CD4-positive, alpha-beta T cell treated with Interferon alpha-2 for 1 hour (primary cell): ENCODE results near the gene EFCAB6.

Experiments used
- DNase-seq, 2 donors: peaks; one replicate each; pipeline ENCODE4 v3.0.0-alpha.2; 2020 to 2022

EFCAB6 gene

GRCh38 chr22:43633631-43634285 lies 178.3 kb downstream of the EFCAB6 start:
- no peak for DNase-seq

DNA sequence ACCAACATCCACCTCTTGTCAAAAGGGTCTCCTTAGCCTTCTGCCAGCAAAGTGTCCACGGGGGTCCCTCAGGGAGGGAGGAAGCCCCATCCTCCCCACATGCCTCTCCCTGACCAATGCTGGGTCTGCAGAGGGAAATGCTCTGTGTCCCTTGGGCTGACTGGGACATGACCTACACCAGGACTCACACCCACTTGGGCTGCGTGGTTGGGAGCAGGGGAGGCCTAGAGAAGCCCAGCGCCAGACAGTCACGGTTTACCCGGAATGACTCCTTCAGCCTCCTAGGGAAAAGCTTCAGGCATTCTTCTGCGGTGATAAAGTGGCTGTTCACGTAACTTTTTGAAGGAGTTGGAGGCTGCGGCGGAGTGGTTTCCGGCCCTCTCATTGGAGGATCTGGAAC lies 180.3 kb downstream of the EFCAB6 start:
- DNase-seq = no peak

GRCh38 chr22:43631201-43631600 lies 180.9 kb downstream of the EFCAB6 start:
- DNase-seq = no peak

GRCh38 chr22:43630451-43630850 lies 181.7 kb downstream of the EFCAB6 start:
- no peak for DNase-seq

DNA sequence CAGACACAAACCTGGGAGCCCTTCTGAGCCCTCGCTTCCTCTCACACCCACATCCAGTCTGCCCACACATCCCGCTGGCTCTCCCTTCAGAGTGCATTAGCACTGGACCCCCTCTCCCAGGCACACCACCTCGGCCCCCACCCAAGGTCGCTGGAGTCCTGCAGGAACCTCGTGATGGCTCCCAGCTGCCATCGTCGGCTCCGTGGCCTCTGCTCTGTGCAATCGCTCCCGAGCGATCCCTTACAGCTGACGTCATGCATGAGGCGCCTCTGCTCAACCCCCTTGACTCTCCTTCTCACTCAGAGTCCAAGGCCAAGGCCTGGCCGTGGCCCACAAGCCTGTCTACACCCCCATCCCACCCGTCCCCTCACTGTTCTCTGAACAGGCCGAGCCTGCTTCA lies 183.9 kb downstream of the EFCAB6 start:
- no peak for DNase-seq

DNA sequence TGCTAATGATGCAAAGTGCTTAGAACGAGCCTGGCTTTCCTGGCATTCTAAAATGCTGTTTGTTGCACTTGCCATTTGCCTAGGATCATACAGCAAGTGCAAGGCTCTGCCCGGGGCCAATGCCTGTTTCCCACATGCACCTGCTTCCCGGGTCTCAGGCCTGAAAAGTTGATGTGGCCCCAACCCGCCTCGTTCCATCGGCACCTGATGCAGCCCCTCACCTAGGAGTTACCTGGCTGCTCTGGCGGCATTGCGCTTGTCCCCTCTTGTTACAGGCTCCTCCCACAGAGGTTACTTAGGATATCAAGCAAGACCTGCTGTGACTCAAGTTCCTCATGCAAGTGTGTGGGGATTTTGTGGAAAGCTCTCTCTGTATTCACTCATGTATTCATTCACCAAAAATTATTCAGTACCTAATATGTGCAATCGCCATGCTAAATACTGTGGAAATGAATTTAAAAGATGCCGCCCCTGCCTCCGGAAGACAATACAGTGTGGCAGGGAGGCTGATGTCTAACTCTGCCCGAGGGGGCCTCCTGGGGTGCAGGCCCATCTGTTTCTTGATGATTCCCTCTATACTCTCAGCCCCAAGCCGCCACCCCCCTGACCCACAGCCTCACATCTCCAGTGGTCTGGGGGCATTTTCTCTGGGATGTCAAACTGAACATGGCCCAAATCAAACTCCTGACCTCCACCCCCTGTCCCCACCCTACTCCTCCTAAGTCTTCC lies 184.5 kb downstream of the EFCAB6 start:
- no peak for DNase-seq

GRCh38 chr22:43625242-43625641 lies 186.9 kb downstream of the EFCAB6 start:
- no peak for DNase-seq

GRCh38 chr22:43624144-43624998 lies 187.7 kb downstream of the EFCAB6 start:
- DNase-seq = no peak

- no peak for DNase-seq
These were observed 189.2 kb downstream of the EFCAB6 start for GRCh38 chr22:43622886-43623285.

GRCh38 chr22:43620197-43620596 lies 191.9 kb downstream of the EFCAB6 start:
- DNase-seq = no peak

DNA sequence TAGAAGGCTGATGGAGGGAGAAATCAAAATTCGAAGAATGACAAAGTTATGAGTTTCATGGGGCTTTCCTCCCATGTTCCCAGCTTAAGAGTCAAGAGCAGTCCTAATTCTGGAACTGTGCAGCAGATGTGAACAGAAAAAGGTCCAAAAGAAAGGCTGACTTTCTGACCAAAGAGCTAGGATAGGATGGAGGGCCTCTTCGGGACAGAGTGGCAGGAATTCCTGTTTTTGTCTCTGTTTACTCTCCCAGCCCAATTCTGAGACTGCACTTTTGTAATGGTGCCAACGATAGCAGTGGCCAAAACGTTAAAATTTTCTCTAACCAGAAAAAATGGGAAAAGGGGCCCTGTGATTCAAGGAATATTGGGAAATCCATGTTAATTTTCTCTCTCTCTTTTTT lies 193.6 kb downstream of the EFCAB6 start:
- no peak for DNase-seq

DNA sequence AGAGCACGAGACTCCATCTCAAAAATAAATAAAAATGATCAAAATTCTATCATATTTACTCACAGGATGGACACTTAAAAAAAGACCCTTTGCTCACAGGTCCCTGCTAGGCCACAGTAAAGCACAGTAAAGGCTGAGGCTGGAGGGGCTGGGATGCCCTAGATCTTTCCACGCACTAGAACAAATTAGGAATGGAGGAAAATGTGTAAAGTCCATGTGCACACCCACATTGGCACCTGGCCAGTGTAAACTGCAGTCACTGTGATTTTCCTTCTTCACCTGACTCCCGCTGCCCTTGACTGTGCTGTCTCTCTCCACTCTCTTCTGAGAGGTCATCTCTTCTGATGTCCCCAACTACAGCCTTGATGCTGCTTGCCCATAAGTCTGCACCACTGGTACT lies 195.5 kb downstream of the EFCAB6 start:
- no peak for DNase-seq

GRCh38 chr22:43600265-43600664 lies 211.8 kb downstream of the EFCAB6 start:
- DNase-seq = no peak

DNA sequence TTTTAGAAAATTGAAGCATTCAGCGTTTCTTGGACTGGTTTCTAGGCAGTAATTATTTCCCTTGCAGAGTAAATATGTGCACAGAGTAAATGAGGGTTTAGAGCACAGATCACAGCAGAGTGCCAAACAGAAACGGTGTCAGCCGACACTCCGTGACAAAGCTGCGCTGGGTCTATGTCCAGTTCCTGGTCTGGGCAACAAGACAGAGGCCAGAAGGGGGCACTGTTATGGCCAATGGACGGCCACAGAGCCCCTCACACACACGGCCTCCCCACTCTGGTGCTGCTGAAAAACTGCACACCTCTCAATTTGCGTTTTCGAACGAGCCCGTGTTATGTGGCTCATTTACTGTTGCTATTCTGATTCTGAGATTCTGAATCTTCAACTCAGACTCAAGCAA lies 219.6 kb downstream of the EFCAB6 start:
- DNase-seq = no peak

GRCh38 chr22:43591380-43591779 lies 220.7 kb downstream of the EFCAB6 start:
- no peak for DNase-seq

DNA sequence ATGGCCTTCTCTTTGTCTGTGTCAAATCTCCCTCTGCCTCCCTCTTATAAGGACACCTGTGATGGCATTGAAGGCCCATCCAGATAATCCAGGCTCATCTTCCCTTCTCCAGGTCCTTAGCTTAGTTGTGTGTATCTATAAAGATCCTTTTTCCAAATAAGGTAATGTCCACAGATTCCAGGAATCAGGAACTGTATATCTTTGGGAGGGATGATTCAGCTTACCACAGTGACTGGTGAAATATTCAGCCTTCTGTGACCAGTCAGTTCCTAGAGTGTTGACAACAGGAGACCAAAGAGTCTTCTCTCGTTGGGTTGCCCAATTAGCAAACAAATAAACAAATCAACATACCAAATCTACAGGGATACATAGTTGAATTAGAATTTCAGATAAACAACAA lies 224.5 kb downstream of the EFCAB6 start:
- no peak for DNase-seq

- DNase-seq = no peak
These were observed 228.6 kb downstream of the EFCAB6 start for GRCh38 chr22:43583501-43583900.

- DNase-seq = no peak
These were observed 229.7 kb downstream of the EFCAB6 start for GRCh38 chr22:43582394-43582793.

DNA sequence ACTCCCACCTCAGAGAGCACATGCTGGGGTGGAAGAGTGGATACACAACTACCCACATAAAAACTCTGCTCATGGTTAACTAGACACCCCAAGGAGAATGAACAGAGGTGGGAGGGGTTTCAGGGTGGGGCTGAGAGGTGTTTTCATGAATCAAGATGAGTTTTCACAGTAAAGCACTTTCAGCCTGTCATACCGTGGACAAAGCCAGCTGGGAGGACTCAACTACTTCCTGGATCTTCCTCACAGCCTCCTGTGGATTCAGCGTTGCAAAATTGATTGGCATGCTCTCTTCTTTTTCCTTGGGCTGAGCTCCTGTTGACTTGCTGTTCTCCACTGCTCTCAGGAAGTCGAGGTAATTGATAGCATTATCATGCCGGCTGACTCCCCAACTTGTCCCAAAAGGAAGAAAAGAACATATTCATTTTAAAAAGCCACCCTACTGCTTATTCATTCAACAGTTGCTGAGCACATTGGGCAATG lies 231.8 kb downstream of the EFCAB6 start:
- no peak for DNase-seq

DNA sequence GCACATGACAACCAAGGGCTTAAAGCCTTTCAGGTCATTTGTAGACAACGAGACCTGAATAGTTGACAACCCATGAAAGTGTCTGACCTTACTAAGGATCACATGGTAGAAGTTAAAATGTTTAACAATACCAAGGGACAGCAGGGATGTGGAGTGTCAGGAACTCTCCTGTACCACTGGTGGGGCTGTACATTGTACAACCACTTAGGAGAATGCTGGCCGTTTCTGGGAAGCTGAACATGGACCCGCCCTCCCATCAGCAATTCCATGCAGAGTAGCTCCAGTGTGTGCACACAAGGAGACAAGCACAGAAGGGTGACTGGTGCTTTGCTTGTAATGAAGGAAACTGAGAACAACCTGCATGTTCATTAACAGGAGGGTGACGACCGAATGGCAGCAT lies 237.4 kb downstream of the EFCAB6 start:
- no peak for DNase-seq

- no peak for DNase-seq
These were observed 239.4 kb downstream of the EFCAB6 start for GRCh38 chr22:43572710-43573109.

DNA sequence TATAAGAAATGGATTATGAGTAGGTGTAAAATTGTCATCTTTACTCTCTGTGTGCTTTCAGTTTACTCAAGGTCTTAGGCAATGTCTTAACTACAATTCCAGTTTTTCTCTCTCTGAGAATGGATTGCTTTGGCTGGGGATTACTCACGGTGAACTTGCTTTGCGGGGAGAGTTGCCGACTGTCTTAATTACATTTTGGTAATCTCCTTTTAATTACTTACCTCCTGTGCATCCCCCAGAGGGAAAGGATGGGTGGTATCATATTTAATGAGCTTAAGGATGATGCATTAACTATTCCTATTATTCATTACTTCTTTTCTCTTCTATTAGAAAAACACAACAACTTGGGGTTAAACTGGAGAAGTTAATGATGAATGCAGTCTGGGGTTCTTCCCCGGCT lies 240.9 kb downstream of the EFCAB6 start:
- no peak for DNase-seq

DNA sequence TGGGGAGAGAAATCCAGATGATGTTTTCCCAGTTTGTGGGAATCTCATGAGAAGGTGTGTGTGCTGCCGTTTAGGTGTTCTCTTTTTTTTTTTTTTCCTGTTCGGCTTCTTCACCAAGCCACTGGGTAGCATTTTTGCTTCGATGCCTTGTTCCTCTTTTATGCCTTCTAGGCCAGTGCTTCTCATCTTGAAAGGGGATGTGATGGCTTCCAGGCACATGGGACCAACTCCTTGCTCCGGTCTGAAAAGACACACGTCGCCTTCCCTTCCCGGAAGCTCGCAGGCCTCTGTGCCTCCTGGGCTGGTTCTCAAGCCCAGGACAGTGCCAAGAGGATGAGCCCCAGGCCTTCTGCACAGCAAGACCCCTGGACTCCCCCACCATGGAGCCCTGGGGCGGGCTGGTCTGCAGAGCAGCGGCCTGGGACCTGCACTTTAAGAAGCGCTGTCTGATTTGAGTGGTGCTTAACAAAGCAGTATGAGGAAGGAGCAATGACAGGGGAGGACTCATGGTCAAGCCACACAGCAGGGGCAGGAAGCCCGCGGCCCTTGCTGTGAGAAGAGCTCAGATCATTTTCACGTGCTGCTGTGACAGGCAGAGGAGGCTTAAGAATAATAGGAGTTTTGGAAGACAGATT lies 241.5 kb downstream of the EFCAB6 start:
- no peak for DNase-seq
